Stimulated activated CD8-positive, alpha-beta memory T cell treated with anti-CD3 and anti-CD28 coated beads, Interleukin-15, amount 100 ng/mL, for 4 hours (primary cell): Measurements from ENCODE around the gene RBM47.

ENCODE experiments used
- DNase-seq, 2 donors: peaks; one replicate each; pipeline ENCODE4 v3.0.0-alpha.2; 2020; ENCODE audit warnings: low read depth in 2 of 2

The RBM47 gene

GRCh38 chr4:40623707-40624106, 6.0 kb downstream of the RBM47 start:
- DNase-seq: no peak

GRCh38 chr4:40622913-40623312, 6.8 kb downstream of the RBM47 start:
- no peak for DNase-seq

- DNase-seq: no peak
Observed at GRCh38 chr4:40621592-40622512, 7.8 kb downstream of the RBM47 start.

- no peak for DNase-seq
Observed at GRCh38 chr4:40621229-40621591, 8.5 kb downstream of the RBM47 start.

GRCh38 chr4:40619600-40619999, 10.1 kb downstream of the RBM47 start:
- no peak for DNase-seq

GRCh38 chr4:40617872-40618271, 11.8 kb downstream of the RBM47 start:
- DNase-seq: no peak

- no peak for DNase-seq
Observed at GRCh38 chr4:40614031-40614430, 15.6 kb downstream of the RBM47 start.

- no peak for DNase-seq
Observed at GRCh38 chr4:40613456-40613855, 16.2 kb downstream of the RBM47 start.

- DNase-seq: no peak
Observed at GRCh38 chr4:40612831-40613230, 16.8 kb downstream of the RBM47 start.

- DNase-seq: no peak
Observed at GRCh38 chr4:40612283-40612682, 17.4 kb downstream of the RBM47 start.

GRCh38 chr4:40608628-40609027, 21.0 kb downstream of the RBM47 start:
- no peak for DNase-seq

- DNase-seq: no peak
Observed at GRCh38 chr4:40607221-40607620, 22.4 kb downstream of the RBM47 start.

- no peak for DNase-seq
Observed at GRCh38 chr4:40606239-40606767, 23.4 kb downstream of the RBM47 start.

GRCh38 chr4:40603281-40603680, 26.4 kb downstream of the RBM47 start:
- no peak for DNase-seq

- no peak for DNase-seq
Observed at GRCh38 chr4:40601641-40602040, 28.0 kb downstream of the RBM47 start.

GRCh38 chr4:40600850-40601249, 28.8 kb downstream of the RBM47 start:
- no peak for DNase-seq

GRCh38 chr4:40599431-40599830, 30.2 kb downstream of the RBM47 start:
- DNase-seq: no peak

GRCh38 chr4:40596522-40596921, 33.1 kb downstream of the RBM47 start:
- DNase-seq: no peak

GRCh38 chr4:40595981-40596380, 33.7 kb downstream of the RBM47 start:
- no peak for DNase-seq

- no peak for DNase-seq
Observed at GRCh38 chr4:40594261-40595178, 35.1 kb downstream of the RBM47 start.

- no peak for DNase-seq
Observed at GRCh38 chr4:40592034-40592433, 37.6 kb downstream of the RBM47 start.

- no peak for DNase-seq
Observed at GRCh38 chr4:40587826-40588225, 41.8 kb downstream of the RBM47 start.
